Measurements from ENCODE around the gene C1orf141. TPM values are rescaled to one million over a fixed set of nuclear protein-coding genes. Genes with fewer than 3 reads are reported as not detected.

The C1orf141 gene
- total and polyA plus RNA-seq, 2 of the 8 experiments (the other 6 are each of a cell fraction or from before 2014, with no cell fraction given): not detected

GRCh38 chr1:67134695-67135094 is at the start of gene C1orf141 (continued):
- TF ChIP-seq KDM1A (IDR thresholded peaks at IDR 0.05; ENCODE audit: borderline replicate concordance, low read length) (no peak), KDM4A (IDR thresholded peaks at IDR 0.05; ENCODE audit: low read depth, low read length, severe bottlenecking) (peak; percentile 54)

Data from H1 (cell line).